Measurements from ENCODE around the gene ZNF660.
"Not testable (repeated sequence)": the region's sequence is repeated elsewhere in the genome, so short reads cannot be mapped to it uniquely, and the experiment has no call there.

ZNF660 gene

GRCh38 chr3:44584646-44585501, at the start of gene ZNF660:
Gene ZNF660, plus strand, starts transcription at chr3:44584964. Its CDS starts 9,230 bp downstream, at chr3:44594194.
- DNase-seq (ENCODE audit: low read depth), result no peak

- DNase-seq (ENCODE audit: low read depth), result no peak
Measured at GRCh38 chr3:44535364-44535763, 49.4 kb upstream of the ZNF660 start.

- DNase-seq (ENCODE audit: low read depth), result not testable (repeated sequence)
Measured at GRCh38 chr3:44544811-44545210, 40.0 kb upstream of the ZNF660 start.

- peak; percentile 54 for DNase-seq (ENCODE audit: low read depth)
Measured at GRCh38 chr3:44554626-44555592, 29.9 kb upstream of the ZNF660 start, which contains the start of gene ZKSCAN7. Gene ZKSCAN7, plus strand, starts transcription at chr3:44555193. Its CDS starts 1,855 bp downstream, at chr3:44557048.

GRCh38 chr3:44555723-44556122, 29.0 kb upstream of the ZNF660 start:
- DNase-seq (ENCODE audit: low read depth), result no peak

- no peak for DNase-seq (ENCODE audit: low read depth)
Measured at GRCh38 chr3:44557074-44557473, 27.7 kb upstream of the ZNF660 start.

GRCh38 chr3:44561076-44561475, 23.7 kb upstream of the ZNF660 start:
- DNase-seq (ENCODE audit: low read depth), result no peak

- no peak for DNase-seq (ENCODE audit: low read depth)
Measured at GRCh38 chr3:44562147-44562546, 22.6 kb upstream of the ZNF660 start.

- no peak for DNase-seq (ENCODE audit: low read depth)
Measured at GRCh38 chr3:44568561-44568960, 16.2 kb upstream of the ZNF660 start.

GRCh38 chr3:44571024-44571423, 13.7 kb upstream of the ZNF660 start:
- DNase-seq (ENCODE audit: low read depth), result no peak

- DNase-seq (ENCODE audit: low read depth), result no peak
Measured at GRCh38 chr3:44576613-44577012, 8.2 kb upstream of the ZNF660 start.

GRCh38 chr3:44577354-44577952, 7.3 kb upstream of the ZNF660 start:
- DNase-seq (ENCODE audit: low read depth), result not testable (repeated sequence)

- not testable (repeated sequence) for DNase-seq (ENCODE audit: low read depth)
Measured at GRCh38 chr3:44578316-44578715, 6.4 kb upstream of the ZNF660 start.

- DNase-seq (ENCODE audit: low read depth), result not testable (repeated sequence)
Measured at GRCh38 chr3:44578924-44579515, 5.7 kb upstream of the ZNF660 start.

- DNase-seq (ENCODE audit: low read depth), result not testable (repeated sequence)
Measured at GRCh38 chr3:44579749-44580148, 5.0 kb upstream of the ZNF660 start.

- DNase-seq (ENCODE audit: low read depth), result not testable (repeated sequence)
Measured at GRCh38 chr3:44580971-44581370, 3.8 kb upstream of the ZNF660 start.

- no peak for DNase-seq (ENCODE audit: low read depth)
Measured at GRCh38 chr3:44596621-44597020, 11.9 kb downstream of the ZNF660 start.

- no peak for DNase-seq (ENCODE audit: low read depth)
Measured at GRCh38 chr3:44601749-44602148, 17.0 kb downstream of the ZNF660 start.

GRCh38 chr3:44612678-44613077, 27.9 kb downstream of the ZNF660 start:
- no peak for DNase-seq (ENCODE audit: low read depth)

GRCh38 chr3:44624749-44625480, 40.2 kb downstream of the ZNF660 start, which contains the start of gene ZNF197:
Gene ZNF197, plus strand, starts transcription at chr3:44625036. Its CDS starts 4,119 bp downstream, at chr3:44629155.
- peak; percentile 57 for DNase-seq (ENCODE audit: low read depth)

- DNase-seq (ENCODE audit: low read depth), result no peak
Measured at GRCh38 chr3:44628716-44629115, 44.0 kb downstream of the ZNF660 start.
